Fibroblast of villous mesenchyme (primary cell): ENCODE data around the gene PMAIP1. TPM values are rescaled to one million over a fixed set of nuclear protein-coding genes. Genes with fewer than 3 reads are reported as not detected.

Experiments used
- DNase-seq: peaks from one replicate; pipeline ENCODE4 v3.0.0-alpha.2; 2010; ENCODE audit warnings: low read depth
- H3K4me3 ChIP-seq: 2 replicates; pipeline ENCODE4 v1.5.1; 2011; ENCODE audit warnings: low read depth, mild to moderate bottlenecking, low read length
- total RNA-seq: library from RNA; depleted of rRNA; stranded (reverse); fragments of >200 nt; gene quantifications from 2 replicates; pipeline ENCODE4 v1.2.3, GENCODE V29; 2012
- TF ChIP-seq, protein P1 (sequence below): IDR thresholded peaks from 2 replicates; pipeline ENCODE4 v1.5.1; 2012; ENCODE audit warnings: low read depth, mild to moderate bottlenecking, low read length; ENCODE audit not compliant: insufficient read depth

PMAIP1 gene
- total RNA-seq, 1 donor: 25.5 TPM

GRCh38 chr18:59932401-59932800 lies 32.6 kb downstream of the PMAIP1 start:
- no peak for DNase-seq
- H3K4me3 ChIP-seq: no peak overlapping the region
- TF ChIP-seq, protein P1, sequence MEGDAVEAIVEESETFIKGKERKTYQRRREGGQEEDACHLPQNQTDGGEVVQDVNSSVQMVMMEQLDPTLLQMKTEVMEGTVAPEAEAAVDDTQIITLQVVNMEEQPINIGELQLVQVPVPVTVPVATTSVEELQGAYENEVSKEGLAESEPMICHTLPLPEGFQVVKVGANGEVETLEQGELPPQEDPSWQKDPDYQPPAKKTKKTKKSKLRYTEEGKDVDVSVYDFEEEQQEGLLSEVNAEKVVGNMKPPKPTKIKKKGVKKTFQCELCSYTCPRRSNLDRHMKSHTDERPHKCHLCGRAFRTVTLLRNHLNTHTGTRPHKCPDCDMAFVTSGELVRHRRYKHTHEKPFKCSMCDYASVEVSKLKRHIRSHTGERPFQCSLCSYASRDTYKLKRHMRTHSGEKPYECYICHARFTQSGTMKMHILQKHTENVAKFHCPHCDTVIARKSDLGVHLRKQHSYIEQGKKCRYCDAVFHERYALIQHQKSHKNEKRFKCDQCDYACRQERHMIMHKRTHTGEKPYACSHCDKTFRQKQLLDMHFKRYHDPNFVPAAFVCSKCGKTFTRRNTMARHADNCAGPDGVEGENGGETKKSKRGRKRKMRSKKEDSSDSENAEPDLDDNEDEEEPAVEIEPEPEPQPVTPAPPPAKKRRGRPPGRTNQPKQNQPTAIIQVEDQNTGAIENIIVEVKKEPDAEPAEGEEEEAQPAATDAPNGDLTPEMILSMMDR: no peak

DNA sequence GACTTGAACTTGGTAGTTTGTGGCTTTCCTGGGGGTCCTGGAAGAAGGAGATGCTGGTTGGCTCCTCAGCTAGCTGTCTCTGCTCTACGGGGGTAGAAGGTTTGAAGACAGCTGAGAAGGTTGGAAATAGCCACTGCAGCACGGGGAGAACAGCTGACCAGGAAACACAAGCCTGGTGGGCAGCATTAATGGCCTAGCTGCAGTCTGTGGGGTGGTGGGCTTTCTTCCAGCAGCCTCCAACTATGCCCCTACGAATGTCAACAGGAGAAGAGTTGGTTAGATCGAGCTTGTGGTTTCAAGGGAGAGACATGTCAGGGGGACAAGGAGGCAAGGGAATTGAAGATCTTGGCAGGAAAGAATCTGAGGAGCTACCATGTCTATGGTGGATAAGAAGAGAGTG lies 38.9 kb downstream of the PMAIP1 start:
- DNase-seq: no peak
- TF ChIP-seq, protein P1: no peak

GRCh38 chr18:59939127-59939526 lies 39.3 kb downstream of the PMAIP1 start:
- H3K4me3 ChIP-seq: no peak overlapping the region
- TF ChIP-seq, protein P1: no peak
- DNase-seq: no peak

More for the DNA sequence above, 38.9 kb downstream of the PMAIP1 start:
- no peak overlapping the region for H3K4me3 ChIP-seq

- H3K4me3 ChIP-seq: no peak overlapping the region
- DNase-seq: no peak
- TF ChIP-seq, protein P1: no peak
Measured at GRCh38 chr18:59940068-59940467, 40.3 kb downstream of the PMAIP1 start.

GRCh38 chr18:59941331-59941730 lies 41.5 kb downstream of the PMAIP1 start:
- DNase-seq: no peak
- TF ChIP-seq, protein P1: no peak

DNA sequence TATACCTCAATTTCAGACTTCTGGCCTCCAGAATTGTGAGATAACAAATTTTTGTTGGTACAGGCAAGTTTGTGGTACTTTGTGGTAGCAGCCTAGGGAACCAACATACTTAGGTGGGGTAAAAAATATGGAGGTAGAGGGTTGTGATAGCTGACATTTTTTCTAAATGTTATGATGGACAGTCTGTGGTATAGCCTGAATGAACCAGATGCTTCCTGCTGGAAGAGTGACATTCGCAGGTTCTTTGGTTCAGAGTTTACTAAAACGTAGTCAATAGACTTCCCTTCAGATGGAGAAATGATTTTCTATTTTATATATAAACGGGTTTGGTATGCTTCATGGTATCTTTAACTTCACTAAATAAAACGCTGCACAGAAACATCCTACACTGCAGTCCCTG lies 42.8 kb downstream of the PMAIP1 start:
- no peak overlapping the region for H3K4me3 ChIP-seq
- TF ChIP-seq, protein P1: no peak
- DNase-seq: no peak

More at GRCh38 chr18:59941331-59941730, 41.5 kb downstream of the PMAIP1 start:
- no peak overlapping the region for H3K4me3 ChIP-seq

DNA sequence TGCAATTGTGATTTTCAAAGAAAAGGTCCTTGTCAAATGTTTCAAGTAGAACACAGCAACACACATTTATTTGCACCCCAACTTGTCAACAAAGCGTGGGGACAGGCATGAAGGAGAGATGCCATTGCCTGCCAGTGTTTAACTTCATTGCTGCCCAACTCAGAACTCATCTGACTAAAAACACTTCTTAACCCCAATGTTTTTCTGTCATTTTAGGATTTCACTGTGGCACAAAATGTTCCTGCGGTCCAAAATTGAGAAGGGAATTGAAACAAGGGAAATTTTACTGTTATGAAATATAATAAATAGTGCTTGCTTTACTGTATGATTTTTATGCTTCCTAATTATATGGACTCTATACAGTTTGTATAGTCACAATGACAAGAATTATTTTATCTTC lies 45.7 kb downstream of the PMAIP1 start:
- TF ChIP-seq, protein P1: no peak
- H3K4me3 ChIP-seq: no peak overlapping the region
- no peak for DNase-seq
